Activated T-cell treated with anti-CD3 and anti-CD28 coated beads for 4 hours (primary cell): ENCODE results near the gene CLIP2.
"Not testable (repeated sequence)": the region's sequence is repeated elsewhere in the genome, so short reads cannot be mapped to it uniquely, and the experiment has no call there.

Source experiments
- DNase-seq: peaks from one replicate; pipeline ENCODE4 v3.0.0-alpha.2; 2020

CLIP2 gene

DNA sequence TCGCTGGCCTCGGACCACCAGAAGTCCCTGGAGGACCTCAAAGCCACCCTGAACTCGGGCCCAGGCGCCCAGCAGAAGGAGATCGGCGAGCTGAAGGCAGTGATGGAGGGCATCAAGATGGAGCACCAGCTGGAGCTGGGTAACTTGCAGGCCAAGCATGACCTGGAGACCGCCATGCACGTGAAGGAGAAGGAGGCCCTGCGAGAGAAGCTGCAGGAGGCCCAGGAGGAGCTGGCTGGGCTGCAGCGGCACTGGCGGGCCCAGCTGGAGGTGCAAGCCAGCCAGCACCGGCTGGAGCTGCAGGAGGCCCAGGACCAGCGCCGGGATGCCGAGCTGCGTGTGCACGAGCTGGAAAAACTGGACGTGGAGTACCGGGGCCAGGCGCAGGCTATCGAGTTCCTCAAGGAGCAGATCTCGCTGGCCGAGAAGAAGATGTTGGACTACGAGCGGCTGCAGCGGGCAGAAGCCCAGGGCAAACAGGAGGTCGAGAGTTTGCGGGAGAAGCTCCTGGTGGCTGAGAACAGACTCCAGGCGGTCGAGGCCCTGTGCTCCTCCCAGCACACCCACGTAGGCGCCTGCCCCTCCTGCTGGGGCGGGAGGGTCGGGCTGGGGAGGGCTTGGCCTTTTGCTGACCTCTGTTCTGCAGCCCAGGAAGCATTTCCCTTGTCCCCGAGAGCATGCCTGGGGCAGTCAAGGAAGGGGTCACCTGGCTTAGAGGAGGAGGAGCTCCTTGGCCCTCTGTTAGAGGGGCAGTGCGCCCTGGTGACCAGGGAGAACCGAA lies 87.2 kb downstream of the CLIP2 start:
- DNase-seq: no peak

DNA sequence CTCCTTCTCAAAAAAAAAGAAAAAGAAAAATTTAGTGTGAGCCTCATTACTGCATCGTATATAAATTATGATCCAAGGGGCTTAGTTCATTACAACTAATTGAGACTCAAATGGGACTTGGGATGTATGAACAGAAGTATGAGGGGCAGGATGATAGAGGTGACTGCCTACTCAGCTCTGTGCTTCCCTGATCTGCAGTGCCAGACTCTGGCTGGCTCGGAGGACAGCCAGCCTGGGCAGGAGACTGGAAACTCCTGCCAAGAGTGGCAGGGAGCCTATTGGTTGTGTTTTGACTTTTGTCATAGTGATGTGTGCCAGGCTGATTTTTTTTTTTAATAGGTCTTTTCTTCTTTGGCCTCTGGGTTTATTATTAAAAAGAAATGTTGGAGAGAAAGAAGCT lies 90.7 kb downstream of the CLIP2 start:
- no peak for DNase-seq

DNA sequence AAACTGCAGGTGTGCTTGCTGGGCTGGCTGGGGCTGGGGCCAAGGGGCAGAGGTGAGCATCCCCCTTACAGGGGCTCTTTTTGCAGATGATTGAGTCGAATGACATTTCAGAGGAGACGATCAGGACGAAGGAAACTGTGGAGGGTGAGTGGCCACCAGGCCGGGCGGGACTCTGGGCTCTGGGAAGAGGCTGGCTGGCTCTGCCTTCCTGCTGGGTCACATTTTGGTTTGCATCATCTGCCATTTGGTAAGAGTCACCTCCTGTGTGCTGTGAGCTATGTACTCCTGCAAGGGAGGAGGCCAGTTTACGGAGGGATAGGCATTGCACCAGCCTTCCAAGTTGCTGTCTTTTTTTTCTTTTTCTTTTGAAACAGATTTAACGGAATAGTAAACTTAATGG lies 91.5 kb downstream of the CLIP2 start:
- no peak for DNase-seq

DNA sequence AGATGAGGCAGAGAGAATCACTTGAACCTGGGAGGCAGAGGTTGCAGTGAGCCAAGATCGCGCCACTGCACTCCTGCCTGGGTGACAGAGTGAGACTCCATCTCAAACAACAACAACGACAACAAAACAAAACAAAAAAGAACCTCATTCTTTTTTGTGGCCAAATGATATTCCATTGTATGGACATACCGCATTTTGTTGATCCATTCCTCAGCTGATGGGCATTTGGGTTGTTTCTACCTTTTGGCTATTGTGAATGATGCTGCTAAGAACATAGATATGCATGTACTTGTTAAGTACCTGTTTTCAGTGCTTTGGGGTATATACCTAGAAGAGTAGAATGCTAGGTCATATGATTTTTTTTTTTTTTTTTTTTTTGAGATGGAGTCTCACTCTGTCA lies 94.9 kb downstream of the CLIP2 start:
- DNase-seq: not testable (repeated sequence)

DNA sequence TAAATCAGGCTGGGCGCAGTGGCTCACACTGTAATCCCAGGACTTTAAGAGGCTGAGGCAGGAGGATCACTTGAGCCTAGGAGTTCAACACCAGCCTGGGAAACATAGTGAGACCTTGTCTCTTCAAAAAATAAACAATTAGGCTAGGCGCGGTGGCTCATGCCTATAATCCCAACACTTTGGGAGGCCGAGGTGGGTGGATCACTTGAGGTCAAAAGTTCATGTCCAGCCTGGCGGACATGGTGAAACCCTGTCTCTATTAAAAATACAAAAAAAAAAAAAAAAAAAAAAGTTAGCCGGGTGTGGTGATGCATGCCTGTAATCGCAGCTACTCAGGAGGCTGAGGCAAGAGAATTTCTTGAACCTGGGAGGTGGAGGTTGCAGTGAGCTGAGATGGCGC lies 95.6 kb downstream of the CLIP2 start:
- not testable (repeated sequence) for DNase-seq

DNA sequence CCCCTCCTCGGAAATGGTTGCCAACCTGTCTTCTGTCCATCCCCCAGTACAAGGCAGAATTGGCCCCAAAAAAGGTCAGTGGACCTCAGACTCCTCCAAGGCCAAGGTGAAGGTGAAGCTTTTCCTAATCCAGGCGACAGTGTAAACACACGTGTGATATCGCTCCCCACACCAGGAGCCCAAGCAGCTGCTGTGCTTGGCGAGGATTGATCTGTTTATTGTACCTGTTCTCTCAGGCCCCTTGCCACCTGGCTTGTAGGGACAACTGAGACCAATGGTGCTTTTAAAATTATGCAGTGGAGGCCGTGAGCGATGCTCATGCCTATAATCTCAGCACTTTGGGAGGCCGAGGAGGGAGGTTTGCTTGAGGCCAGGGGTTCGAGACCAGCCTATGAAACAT lies 98.4 kb downstream of the CLIP2 start:
- no peak for DNase-seq

DNA sequence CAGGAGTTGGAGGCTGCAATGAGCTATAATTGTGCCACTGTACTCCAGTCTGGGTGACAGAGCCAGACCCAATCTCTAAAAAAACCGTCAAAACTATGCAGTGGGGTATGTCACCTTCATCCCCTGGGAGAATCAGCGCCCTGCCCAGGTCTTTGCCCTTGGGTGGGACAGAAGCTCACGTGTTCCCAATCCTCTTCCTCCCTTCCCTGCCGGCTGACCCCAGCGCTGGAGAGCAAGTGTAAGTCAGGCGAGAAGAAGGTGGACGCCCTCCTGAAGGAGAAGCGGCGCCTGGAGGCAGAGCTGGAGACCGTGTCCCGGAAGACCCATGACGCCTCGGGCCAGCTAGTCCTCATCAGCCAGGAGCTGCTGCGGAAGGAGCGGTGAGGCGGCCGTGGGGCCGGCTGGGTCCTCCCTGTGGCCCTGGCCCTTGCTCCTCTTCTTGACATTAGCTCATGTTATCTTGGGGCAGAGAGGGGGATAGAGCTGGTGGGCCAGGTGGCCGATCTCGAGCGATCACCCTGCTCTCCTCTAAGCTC lies 99.7 kb downstream of the CLIP2 start:
- no peak for DNase-seq

DNA sequence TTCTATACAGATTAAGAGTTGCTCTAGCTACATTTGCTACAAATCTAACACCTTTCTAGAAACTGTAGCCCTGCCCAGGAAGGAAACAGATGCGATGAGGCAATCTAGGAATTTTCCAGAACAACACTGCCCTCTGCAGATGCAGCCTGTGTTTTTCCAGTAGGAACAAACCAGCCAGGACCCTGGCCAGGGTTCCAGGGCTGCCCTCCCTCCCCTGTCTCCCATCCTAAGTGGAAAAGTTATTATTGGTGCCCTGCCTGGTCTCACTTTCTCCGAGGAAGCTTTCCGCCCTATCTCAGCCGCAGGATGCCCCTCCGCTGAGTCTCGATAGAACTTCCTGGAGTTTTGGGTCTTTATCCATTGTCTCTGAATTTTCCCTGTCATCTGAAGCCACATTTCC lies 104.5 kb downstream of the CLIP2 start:
- DNase-seq: not testable (repeated sequence)

DNA sequence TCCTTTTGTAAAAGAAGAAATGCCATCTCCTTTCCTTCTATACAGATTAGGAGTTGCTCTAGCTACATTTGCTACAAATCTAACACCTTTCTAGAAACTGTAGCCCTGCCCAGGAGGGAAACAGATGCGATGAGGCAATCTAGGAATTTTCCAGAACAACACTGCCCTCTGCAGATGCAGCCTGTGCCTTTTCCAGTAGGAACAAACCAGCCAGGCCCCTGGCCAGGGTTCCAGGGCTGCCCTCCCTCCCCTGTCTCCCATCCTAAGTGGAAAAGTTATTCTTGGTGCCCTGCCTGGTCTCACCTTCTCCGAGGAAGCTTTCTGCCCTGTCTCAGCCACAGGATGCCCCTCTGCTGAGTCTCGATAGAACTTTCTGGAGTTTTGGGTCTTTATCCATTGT lies 105.4 kb downstream of the CLIP2 start:
- not testable (repeated sequence) for DNase-seq

DNA sequence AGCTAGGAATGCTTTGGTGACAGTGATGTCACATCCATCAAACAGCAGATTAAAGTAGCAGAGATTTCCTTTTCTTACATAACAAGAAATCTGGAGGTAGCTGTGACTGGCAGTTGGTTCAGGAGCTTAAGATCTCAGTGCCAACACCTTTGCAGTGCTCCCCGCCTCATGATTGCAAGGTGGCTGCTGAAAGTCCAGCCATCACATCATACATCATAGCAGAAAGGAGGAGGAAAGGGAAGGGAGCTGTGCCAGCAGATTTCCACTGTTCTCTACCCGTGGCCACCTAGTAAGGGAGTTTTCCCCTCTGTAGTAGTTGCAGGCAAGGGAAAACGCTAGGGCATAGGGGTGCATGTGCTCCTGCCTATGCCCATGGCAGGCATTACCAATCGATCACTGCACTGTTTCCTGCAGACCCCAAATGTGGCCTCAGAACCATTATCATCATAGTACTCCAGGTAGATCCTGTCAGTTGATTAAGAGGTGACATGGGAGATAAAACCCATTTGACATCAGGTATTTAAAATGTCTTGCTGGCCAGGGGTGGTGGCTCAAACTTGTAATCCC lies 106.6 kb downstream of the CLIP2 start:
- DNase-seq: no peak

DNA sequence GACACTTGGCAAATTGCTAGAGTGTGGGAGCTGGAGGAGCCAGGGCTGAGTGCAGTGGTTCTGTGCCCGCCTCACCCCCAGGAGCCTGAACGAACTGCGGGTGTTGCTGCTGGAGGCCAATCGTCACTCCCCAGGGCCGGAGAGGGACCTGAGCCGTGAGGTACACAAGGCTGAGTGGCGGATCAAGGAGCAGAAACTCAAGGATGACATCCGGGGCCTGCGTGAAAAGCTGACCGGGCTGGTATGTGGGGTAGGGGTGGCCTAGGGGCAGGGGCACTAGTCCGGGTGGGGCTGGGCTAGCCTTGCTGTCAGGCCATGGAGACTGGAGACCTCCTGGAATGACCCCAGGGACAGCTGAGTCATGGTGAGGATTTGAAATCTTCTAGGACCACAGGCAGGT lies 107.8 kb downstream of the CLIP2 start:
- no peak for DNase-seq

DNA sequence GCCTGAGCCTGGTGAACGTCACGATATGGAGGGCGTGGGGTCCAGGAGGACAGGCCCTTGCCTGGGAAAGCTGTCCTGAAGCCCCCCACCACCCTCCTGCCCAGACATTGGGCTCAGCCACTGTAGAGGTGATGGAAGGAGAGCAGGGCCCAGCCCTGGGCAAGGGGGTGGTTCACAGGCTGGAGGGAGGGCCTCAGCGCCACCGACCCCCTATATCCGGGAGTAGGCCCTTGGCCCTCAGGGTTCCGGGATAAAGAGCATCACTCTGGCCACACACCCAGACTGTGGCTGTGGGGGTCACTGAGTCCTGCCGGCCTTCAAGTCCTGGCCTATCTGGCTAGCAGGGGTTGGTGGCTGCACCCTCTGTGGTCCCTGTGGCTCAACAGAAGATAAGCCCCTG lies 109.2 kb downstream of the CLIP2 start:
- no peak for DNase-seq

DNA sequence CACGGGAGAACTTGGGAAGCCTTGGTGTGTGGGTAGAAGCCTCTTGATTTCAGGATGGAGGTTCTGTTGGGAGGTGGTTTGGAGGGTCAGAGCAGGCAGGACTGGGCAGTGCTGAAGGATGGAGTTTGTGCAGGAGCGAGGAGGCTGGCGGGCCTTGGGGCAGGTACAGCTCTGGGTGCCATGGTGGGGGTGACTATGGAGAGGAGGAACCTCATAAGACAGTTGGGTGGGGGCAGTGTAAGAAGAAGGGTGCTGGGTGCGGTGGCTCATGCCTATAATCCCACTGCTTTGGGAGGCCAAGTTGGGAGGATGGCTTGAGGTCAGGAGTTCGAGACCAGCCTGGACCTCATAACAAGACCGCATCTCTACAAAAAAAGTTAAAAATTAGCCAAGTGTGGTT lies 109.8 kb downstream of the CLIP2 start:
- no peak for DNase-seq

DNA sequence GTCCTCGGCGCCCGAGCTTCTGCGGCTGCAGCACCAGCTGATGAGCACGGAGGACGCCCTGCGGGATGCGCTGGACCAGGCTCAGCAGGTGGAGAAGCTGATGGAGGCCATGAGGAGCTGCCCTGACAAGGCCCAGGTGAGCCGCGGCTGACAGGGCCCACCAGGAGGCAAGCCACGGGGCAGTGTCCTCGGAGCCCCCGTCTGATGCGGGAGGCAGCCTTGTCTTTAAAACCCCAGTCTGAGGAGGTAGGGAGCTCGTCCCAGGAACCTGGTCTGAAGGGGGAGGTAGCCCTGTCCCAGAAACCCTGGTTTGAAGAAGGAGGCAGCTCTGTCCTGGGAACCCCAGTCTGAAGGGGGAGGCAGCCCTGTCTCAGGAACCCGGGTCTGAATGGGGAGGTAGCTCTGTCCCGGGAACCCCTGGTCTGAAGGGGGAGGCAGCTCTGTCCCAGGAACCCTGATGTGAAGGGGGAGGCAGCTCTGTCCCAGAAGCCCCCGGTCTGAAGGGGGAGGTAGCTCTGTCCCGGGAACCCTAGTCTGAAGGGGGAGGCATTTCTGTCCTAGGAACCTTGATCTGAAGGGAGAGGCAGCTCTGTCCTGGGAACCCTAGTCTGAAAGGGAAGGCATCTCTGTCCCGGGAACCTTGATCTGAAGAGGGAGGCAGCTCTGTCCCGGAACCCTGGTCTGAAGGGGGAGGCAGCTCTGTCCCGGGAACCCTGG lies 111.4 kb downstream of the CLIP2 start:
- no peak for DNase-seq

DNA sequence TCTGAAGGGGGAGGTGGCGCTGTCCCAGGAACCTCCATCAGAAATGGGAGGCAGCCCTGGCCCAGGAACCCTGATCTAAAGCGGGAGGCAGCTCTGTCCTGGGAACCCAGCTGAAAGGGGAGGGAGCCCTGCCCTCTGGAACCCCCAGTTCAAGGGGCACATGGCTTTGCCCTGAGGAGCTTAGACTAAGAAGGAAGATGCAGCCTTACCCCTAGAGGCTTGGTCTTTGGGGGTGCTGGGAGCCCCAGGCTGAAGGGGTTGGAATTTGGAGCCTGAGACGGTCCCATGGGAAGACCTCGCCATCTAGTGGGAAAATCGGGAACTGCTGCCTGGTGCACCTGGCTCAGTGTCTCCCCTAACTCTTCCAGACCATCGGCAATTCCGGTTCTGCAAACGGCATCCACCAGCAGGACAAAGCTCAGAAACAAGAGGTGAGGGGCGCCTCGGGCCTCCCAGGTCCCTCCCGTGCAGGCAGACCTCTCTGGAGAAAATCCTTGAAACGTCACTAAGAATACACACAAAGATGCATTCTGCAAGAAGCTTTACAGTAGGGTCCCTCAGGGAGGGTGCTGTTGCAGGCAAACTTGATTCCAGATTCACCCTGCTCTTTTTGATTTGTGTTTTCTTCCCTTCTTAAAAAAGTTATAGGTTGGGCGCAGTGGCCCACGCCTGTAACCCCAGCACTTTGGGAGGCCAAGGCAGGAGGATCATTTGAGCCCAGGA lies 112.1 kb downstream of the CLIP2 start:
- DNase-seq: peak; percentile 69

DNA sequence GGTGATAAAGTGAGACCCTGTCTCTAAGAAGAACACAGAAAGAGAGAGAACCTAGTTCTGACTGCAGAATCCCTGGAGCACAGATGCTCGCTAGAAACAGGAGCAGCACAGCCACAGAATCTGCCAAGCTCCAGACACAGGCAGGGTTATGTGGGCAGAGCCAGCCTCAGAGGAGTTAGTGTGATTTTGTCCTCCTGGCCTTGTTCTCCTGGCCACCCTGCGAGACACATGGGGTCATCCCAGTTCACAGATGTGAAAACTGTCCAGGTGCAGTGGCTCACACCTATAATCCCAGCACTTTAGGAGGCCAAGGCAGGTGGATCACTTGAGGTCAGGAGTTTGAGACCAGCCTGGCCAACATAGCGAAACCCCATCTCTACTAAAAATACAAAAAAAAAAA lies 113.5 kb downstream of the CLIP2 start:
- DNase-seq: not testable (repeated sequence)

DNA sequence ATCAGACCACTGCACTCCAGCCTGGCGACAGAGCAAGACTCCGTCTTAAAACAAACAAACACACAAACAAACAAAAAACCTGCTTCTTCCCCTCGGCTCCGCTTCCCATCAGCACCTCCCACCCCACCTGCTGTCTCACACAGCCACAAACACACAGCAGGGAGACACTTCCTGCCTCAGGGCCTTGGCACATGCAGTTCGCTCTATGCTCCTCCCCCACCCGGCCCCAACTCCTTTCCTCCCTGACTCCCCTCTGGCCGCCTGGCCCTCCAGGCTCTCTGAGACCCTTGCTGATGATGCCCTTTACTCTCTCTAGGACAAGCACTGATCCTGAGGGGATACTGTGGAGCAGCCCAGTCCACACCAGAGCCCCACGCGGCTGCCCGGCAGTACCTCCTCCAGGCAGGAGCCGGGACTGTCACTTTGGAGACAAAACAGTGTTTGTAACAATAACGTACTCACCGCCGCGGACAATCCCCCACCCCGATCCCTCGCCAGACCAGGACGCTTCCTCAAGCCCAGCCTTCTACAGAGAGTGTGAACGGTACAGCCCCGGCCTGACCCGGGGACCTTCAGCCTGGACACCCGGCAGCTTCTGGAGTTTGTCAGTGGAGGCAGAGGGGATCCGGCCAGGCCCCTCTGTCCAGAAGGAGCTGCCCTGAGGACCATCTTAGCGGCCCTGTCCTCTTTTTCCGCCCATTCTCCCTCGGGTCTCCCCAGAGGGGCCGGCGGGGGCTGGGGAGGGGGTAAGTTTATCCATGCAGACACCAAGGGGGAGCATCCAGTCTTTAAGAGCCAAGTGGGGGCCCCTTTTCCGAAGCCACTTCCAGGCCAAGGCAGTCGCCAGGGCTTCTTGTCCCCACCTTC lies 114.5 kb downstream of the CLIP2 start:
- no peak for DNase-seq

DNA sequence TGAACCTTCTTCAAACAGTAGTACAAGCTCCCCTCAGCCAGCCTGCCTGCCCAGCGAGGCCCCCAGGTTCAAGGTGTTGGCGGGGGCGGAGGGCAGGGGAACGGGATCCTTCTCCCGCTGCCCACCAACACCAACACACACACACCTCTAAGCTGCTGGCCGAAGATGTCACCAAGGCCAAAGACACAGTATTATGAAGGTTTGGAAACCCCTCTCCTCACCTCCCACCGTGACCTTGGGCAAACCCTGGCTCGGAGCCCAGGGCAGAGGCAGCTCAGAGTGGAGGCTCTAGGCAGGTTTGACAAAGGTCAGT lies 115.1 kb downstream of the CLIP2 start:
- DNase-seq: no peak

DNA sequence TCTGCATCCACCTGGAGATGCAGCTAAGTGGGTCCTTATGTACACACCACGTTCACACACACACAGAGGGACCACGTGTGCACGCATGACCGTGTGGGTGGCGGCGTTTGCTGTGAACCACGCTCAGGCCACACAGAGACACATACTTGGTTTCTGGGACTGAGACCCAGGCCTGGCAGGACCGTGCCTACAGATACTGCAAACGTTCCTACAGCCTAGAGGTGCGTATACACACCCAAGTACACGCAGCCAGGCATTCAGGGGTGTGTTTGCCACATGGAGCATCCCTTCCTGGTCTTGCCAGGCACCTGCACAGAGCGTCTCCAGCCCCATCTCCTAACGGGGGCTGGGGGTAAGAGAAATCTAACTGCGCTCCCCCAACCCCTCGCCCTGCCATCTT lies 115.5 kb downstream of the CLIP2 start:
- DNase-seq: no peak

DNA sequence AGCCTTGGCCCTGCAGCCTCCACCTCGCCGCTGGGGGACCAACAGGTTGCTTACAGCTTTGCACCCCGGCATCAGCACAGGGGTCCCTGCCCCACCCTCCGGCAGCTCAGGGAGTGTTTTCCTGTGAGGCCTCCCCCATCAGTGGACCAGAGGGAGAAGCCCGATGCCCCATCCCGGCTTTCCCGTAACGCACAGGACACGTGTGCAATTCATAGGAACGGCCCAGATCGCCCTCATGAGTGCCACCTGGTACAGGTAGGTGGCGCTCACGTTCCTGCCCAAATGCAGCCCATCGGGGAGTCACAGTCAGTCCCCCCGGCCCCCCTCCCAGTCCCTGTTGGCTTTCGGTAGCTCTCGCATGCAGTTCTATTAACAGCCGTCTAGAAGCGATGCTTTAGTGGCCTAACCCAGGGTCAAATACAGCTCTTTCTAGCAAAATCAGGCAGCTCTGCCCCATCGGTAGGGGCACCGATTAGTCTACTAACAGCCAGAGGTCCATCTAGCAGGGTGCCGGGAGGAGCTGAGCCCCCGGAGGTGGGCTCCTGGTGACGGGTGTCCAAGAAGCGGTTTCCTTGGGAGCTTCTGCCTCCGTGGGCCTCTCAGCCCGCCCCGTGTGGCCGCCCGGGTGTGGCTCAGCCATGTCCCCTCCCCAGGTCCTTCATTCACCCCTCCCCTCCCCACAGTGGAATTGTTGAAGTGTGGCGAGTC lies 116.1 kb downstream of the CLIP2 start:
- no peak for DNase-seq

DNA sequence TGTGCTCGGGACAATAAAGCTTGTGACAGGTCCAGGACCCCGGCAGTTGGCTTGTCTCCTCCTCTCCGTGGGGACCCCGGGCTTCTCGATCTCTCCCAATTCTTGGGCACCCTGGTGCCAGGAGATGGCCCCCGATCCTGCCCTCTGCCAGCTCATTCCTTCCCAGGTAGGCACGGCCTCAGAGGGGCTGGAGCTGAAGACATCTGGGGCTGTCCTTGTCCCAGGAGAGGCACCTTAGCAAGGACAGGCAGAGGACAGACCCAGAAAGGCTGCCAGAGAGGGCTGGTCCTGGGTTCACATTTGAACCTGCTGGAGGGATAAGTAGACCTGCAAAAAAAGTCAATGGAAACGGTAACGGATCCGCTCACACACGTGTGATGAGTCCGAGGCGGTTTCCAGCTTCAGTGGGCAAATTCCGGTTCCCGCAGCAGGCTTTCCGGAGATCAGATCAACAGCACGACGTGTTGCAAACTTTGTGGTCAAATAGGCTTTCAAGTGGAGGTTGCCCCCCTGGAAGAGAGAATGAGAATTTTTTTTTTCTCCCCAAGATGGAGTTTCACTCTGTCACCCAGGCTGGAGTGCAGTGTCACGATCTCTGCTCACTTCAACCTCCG lies 116.8 kb downstream of the CLIP2 start:
- no peak for DNase-seq
